ENCODE results near the gene MON1A.

DNA sequence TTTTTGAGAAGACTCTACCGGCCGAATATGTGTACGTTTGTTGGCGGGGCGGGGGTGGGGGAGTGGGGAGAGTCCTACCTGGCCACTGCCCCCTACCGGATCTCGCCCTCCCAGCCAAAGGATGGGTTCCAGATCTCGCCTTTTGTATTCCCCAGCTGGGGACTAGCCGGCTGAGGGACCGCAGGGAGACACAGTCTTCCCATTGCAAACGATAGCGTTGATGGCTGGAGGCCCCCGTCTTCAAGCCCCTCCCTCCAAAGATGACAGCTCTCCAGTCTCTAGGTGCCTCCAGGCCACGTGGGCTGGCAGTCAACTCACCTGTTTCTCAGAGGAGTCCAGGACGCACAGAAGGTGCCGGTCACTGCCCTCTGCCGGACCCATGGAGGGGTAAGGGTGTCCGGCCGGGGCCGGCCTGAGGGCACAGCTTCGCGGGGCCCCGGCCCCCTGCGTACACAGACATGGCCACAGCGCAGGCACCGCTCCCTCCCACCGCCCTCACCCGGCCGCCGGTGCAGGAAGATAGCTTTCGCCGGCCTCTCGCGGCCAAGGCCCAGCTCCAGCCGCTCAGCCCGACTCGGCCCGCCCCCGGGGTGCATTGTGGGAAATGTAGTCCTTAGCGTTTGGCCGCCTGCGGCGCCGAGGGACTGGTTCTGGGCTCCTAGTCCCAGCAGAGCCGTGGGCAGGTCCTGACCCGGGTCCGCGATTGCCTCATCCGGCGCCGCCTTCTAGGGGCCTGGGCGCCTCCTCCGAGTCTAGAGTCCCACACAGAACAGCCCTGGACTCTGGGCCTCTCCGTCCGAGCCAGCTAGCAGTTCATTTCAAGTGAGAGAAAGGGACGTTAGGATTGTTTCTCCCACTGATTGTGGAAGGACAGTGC lies at the start of gene MON1A:
- TF ChIP-seq POLR2AphosphoS5 (IDR thresholded peaks at IDR 0.05; ENCODE audit: borderline replicate concordance, low read depth, low read length) (peak; percentile 55; the same call in 1 of the 2 replicates), EZH2 (IDR thresholded peaks at IDR 0.05) (no peak)

Measured in SK-N-MC (cell line).